HT-29 (cell line): Measurements from ENCODE around the gene ALS2CL. TPM values are rescaled to one million over a fixed set of nuclear protein-coding genes. Genes with fewer than 3 reads are reported as not detected.
"Not testable (repeated sequence)": the region's sequence is repeated elsewhere in the genome, so short reads cannot be mapped to it uniquely, and the experiment has no call there.

Experiments
- DNase-seq: peaks from one replicate; pipeline ENCODE4 v3.0.0-alpha.2; 2015; ENCODE audit warnings: low spot score
- total RNA-seq: library from RNA; depleted of rRNA; stranded (reverse); fragments of >200 nt; shearing (Covaris generic); gene quantifications from 2 replicates; pipeline ENCODE4 v1.2.3, GENCODE V29; 2014

ALS2CL gene
- total RNA-seq, 1 experiment from 2014 or later, result 13.2 TPM

DNA sequence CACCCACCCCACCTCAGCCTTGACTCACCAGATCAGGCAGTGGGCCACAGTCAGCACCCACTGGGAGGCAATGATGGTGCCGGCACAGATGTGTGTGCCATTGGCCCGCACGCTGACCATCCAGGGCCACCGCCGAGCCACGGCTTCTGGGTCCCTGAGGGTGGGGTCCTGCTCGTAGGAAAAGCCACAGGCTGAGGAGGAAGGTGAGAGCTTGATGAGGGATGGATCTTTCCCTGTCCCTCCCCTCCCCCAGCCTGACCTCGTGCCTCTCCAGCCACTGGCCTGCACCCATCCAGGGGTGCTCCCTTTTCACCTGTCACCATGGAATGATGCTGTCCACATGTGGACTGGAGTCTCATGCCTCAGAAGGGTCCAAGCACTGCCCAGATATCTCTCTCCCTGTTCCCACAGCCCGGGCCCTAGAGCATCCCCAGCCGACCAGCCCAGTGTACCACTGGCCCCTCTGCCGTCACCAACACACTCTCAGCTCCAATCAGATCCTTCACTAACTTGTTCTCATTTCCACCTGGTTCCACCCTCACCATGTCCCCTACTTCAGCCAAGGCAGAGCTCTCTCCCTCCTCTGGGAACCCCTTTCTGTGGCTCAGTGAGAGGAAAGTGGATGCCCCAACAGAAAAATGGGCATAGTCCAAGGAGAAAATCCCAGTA lies 22.2 kb upstream of the ALS2CL start:
- no peak for DNase-seq

DNA sequence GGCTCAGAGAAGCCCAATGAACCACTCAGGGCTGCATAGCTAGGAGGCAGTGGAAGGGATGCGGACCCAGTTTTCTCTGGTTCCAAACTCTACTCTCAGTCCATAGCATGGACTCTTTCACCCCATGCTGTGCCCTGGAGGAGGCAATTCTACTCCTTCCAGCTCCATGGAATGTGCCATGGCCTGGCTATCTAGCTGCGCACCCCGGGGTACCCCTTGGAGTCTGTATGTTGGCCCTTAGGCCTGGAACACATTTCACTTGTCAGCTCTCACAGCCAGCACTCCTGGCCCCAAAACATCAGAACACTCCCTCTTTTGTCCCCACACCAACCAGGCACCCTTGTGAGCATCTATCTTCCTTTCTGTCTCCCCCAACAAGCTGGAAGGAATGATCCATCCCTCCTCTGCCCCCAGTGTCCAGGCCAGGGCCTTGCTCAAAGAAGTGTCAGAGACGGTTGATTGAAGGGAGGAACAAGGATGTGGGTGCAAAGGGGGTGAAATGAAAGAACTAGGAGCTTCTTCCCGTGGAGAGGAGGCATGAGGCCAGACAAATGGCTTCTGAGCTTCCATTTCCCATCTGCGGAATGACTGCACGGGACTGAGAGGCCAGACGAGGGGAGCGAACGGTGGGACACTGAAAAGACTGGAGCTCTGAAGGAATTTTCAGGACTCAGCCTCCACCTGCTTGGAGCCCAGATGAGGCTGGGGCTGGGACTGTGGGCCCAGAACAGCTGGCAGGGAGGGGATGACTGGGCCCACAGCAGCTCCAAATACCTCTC lies 21.4 kb upstream of the ALS2CL start:
- DNase-seq, result no peak

DNA sequence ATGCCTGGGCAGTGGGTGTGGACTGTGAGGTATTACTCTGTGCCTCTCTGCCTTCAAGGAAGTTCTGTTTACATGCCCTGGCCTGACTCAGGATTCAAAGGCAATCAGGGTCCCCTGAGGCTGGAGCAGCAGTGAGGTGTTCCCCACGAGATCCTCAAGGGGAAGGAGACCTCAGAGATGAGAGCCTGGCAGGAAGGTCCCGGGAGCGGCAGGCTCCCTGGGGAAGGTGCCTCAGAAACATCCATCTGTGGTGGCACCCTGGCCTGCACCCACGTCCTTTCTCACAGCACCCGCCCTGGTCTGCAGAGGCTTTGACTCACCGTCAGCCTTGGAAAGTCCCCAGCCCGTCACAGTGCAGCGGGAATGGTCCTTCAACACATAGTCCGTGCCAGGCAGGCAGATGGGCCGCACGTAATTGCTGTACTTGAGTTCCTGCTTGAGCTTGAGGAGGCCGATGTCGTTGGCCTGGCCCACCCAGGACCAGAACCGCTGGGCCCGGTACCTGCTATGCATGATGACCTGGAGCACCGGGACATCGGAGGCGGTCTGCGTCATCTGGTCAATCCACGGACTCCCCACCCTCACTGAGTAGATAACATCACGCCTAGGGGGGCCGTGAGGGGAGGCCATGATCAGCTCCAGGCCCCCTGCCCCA lies 20.5 kb upstream of the ALS2CL start:
- DNase-seq, result no peak

GRCh38 chr3:46713050-46713897 lies 19.8 kb upstream of the ALS2CL start:
- no peak for DNase-seq

DNA sequence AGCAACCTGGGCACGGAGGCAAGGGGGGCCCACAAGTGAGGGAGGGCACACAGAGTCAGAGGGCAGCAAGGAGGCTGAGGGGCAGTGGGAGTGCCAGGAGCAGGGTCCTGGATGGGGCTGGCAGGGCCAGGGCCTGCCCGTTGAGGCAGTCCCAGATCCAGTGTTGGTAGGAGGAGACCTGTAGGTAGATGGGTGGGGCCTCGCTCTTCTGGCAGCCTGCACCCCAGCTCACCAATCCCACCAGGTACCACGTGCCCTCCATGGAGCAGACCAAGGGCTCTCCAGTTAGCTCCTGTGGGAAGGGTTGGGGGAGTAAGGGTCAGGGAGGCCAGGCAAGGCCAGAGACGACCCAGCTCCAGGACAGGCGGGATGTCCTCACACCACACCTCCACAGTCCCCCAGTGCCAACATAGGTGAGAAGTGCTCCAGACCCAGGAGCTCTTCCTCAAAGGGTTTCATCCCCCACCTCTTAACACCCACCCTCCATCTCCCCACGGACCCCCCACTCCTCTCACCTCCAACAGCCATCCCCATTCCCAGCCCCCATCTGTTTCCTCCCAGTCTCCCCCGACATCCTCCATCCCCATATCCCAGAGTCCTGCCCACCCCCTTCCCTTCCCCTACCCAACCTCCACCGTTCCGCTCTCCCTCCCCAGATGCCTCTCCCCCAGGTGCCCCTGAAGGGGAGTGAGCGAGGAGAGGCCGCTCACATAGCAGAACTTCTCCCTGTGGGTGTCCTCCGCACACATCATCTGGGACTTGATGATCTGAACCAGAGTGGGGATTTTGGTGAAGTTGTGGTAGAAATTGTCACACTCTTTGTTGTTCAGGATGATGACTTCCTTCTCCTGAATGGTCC lies 18.9 kb upstream of the ALS2CL start:
- DNase-seq, result no peak

- DNase-seq, result no peak
These were observed 18.3 kb upstream of the ALS2CL start for GRCh38 chr3:46711760-46712159.

DNA sequence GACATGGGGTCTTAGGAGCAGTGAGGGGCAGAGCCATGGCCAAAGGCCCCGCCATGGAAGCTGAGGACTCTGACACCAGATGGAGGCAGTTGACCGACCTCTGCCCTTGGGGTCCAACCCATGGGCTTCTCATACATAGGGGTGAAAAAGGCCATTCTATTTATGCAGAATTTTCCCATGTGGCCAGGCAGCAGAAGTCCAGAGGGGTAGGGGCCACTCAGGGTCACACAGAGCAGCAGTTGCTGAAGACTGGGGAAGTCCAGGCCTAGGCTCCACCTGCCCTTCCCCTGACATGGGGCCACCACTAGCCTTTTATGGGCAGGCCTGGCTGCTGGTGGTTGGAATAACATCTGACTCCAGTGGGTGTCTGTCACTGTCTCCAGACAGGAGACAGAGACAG lies 17.8 kb upstream of the ALS2CL start:
- no peak for DNase-seq

DNA sequence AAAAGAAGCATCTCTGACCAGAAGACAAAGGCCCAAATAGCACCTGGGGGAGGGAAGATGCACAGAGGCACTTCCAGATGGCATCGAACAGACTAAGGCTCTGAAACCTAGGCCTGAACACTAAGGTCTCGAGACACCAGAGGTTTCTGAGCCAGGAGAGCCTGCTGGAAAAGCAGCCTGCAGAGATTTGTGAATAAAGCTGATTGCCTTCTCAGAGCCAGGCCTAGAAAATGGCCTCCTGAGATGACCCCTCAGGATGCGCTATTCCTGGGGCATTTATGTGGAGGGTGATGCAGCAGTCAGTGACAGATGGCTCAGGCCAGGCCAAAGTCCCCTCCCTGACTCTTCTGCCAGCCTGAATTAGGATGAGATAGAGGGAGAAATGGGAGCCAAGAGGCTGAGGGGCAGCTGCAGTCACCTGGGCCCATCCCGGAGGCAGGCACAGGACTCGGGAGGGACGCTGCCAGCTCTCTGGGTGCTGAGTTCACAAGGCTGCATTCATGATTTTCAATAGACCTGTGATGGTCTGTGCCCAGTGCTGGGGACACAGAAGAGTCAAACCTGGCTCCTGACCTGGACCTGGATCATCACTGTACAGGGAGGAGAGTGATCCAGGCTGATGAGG lies 17.3 kb upstream of the ALS2CL start:
- DNase-seq, result no peak

DNA sequence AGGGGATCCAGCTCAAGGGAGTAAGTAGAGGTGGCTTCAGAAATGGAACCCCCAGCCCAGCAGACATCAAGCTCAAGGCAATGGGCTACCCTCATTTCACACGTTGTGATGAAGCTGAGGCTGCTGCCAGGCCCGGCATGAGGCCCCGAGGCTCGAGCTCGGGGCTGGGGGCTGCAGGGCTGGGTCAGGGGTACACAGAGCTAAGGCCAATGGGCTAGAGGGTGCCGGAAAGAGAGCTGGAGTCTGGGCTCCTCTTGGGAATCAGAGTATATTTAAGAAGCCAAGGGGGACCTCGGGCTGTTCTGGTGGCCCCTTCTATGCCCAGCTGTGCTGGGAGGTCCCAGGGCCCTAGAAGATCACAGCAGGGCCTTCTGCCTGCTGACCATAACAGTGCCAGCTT lies 16.8 kb upstream of the ALS2CL start:
- DNase-seq, result no peak

- DNase-seq, result no peak
These were observed 16.2 kb upstream of the ALS2CL start for GRCh38 chr3:46709721-46710120.

DNA sequence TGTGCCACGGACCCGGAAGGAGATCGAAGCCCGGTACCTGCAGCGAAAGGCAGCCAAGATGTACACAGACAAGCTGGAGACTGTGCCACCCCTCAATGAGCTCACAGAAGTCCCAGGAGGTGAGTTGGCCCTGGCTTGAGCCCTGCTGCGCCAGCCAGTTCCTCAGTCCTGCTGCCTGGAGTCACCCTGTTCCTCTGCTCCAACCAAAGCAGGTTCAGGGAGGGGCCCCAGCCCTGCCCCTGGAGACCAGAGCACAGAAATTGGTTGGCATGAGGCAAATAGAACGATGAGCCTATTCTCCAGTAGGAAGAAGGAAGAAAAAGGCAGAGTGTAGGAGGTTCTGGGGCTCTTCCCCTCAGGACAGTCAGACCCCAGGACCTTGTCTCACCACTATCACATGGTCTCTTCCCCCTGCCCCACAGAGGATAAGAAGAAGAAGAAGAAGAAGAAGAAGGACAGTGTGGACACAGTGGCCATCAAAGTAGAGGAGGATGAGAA lies 15.7 kb upstream of the ALS2CL start:
- DNase-seq, result no peak

DNA sequence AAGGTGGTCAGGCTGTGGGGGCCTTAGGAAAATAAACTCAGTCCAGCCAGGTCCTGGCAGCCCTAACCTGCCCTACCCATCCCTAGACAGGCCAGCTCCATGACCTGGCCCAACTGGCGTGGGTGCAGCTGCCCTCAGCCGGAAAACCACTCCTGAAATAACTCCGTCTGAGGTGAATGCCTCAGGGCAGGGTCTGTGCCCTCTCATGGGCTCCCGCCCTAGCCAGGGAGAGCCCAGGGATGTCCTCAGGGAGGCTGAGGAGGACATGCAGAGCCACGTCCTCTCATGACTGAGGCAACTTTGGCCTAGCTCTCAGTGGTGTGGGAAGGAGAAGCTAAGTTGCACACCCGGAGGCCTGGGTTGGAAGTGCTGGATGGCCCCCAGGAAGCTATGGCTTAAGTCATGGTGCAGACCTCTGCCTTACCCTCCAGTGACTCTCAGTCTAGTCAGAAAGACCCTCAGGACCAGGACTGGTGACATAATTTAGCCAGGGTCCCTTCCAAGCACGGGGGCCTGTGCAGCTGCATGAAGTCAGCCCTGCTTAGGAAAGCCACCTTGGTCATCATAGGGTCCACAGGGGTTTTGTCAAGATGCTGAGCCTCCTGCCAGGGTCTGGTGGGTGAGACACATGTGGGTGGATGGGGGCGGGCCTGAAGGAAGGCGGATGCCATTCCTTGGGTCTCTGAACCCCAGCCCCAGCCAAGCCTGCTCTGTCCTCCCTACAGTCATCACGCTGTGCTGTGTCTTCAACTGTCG lies 15.1 kb upstream of the ALS2CL start:
- no peak for DNase-seq

DNA sequence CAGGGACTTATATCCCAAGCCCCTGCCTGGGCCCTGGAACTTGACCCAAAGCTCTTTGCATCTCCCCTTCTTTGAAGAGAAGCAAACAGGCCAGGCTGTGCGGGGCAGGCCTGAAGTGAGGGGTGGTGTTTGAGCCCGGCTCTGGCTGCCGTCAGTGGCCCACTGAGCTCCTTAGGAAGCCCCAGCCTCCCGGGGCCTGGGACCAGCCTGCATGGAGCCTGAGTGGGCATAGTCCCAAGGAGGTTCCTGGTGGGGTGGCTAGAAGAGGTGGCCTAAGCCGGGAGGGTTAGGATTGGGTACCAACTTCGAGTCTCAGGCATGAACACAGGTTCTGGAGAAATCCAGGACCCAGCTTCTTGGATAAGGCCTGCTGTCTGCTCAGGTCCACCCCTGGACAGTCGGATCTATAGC lies 14.1 kb upstream of the ALS2CL start:
- DNase-seq, result no peak

DNA sequence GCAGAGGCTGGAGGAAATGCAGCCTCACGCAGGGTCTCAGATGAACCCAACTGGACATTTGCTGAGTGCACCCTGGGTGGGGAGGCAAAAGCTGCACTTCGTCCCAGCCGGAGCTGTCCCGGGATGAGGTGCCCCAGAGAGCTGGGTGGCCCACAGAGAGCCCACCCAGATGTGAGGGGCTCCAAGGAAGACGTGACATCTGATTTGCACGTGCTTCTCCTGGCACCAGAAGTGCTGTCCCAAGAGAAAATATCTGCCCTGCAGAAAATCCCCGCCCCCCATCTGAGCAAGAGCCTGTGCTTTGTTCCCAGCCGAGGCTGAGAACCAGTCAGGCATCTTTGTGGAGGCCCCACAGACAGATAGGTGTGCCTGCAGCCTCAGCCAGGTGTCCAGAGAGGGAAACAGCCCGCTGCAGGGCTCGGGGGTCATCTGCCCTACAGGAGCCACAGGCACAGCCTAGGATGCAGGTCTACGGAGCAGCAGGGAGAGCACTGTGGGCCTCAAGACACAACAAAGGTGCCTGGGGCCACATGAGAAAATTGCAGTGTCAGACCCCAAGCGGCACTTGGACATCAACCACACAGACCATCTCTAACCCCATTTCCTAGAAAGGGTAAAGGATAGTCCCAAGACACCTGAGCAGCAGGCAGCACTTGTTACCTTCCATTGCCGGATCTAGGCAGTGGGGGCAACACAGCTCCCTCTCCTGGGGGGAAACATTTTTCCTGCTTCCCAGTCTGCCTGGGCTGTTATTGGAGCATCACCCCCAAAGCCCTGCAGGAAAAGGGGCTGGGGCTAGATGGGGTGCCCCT lies 13.5 kb upstream of the ALS2CL start:
- DNase-seq, result no peak

- DNase-seq, result peak; percentile 47
These were observed 12.5 kb upstream of the ALS2CL start for GRCh38 chr3:46705751-46706552.

DNA sequence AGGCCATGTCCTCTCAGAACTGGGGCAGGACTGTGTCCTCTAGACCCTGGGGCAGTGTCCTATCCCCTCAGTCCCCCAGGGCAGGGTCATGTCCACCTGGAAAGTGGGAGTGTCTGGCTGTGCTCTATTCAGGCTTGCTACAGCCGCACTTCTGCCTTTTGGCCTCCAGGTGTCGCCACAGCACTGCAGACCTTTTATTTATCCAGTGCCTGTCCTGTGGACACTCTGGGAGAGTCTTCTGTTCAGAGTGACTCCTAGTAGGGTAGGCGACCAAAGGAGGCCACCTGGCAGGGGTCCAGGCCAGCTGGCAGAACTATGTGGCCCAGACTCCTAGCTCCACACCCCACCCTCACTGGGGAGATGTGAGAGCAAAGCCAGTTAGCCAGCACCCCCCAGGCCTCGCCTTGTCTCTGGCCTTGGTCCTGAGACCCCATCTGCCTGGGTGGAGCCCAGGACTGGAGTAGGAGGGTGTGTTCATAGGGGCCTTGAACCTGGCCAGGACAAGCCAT lies 11.6 kb upstream of the ALS2CL start:
- peak; percentile 72 for DNase-seq

- not testable (repeated sequence) for DNase-seq
These were observed 10.9 kb upstream of the ALS2CL start for GRCh38 chr3:46704346-46704745.
